ENCODE data around the gene METRN. TPM values are rescaled to one million over a fixed set of nuclear protein-coding genes. Genes with fewer than 3 reads are reported as not detected.
"Not testable (repeated sequence)": the region's sequence is repeated elsewhere in the genome, so short reads cannot be mapped to it uniquely, and the experiment has no call there.

METRN gene
- total RNA-seq, 1 donor from 2014 or later: 85.7 TPM

- not testable (repeated sequence) for DNase-seq (ENCODE audit: low spot score)
Measured at GRCh38 chr16:691242-691641, 23.7 kb upstream of the METRN start.

- no peak for DNase-seq (ENCODE audit: low spot score)
Measured at GRCh38 chr16:692356-693108, 22.4 kb upstream of the METRN start.

- no peak for DNase-seq (ENCODE audit: low spot score)
Measured at GRCh38 chr16:693364-693763, 21.6 kb upstream of the METRN start.

- no peak for DNase-seq (ENCODE audit: low spot score)
Measured at GRCh38 chr16:693766-694165, 21.2 kb upstream of the METRN start.

GRCh38 chr16:694187-694862 lies 20.6 kb upstream of the METRN start:
- no peak for DNase-seq (ENCODE audit: low spot score)

GRCh38 chr16:694863-695354 lies 20.0 kb upstream of the METRN start:
- no peak for DNase-seq (ENCODE audit: low spot score)

- no peak for DNase-seq (ENCODE audit: low spot score)
Measured at GRCh38 chr16:695355-696089, 19.4 kb upstream of the METRN start.

- DNase-seq (ENCODE audit: low spot score): no peak
Measured at GRCh38 chr16:698911-699671, 15.8 kb upstream of the METRN start.

GRCh38 chr16:700684-701584 lies 14.0 kb upstream of the METRN start:
- no peak for DNase-seq (ENCODE audit: low spot score)

- no peak for DNase-seq (ENCODE audit: low spot score)
Measured at GRCh38 chr16:702341-702740, 12.6 kb upstream of the METRN start.

GRCh38 chr16:703406-703805 lies 11.5 kb upstream of the METRN start:
- no peak for DNase-seq (ENCODE audit: low spot score)

- no peak for DNase-seq (ENCODE audit: low spot score)
Measured at GRCh38 chr16:704047-704446, 10.9 kb upstream of the METRN start.

GRCh38 chr16:704552-705380 lies 10.2 kb upstream of the METRN start:
- no peak for DNase-seq (ENCODE audit: low spot score)

GRCh38 chr16:705431-706188 lies 9.3 kb upstream of the METRN start, which contains the start of gene FBXL16:
FBXL16 (minus strand) TSS chr16:705801; CDS start chr16:697405, 8,396 bp downstream.
- no peak for DNase-seq (ENCODE audit: low spot score)

GRCh38 chr16:706189-707061 lies 8.5 kb upstream of the METRN start:
- no peak for DNase-seq (ENCODE audit: low spot score)

- no peak for DNase-seq (ENCODE audit: low spot score)
Measured at GRCh38 chr16:707062-707538, 7.8 kb upstream of the METRN start.

GRCh38 chr16:708019-708418 lies 6.9 kb upstream of the METRN start:
- no peak for DNase-seq (ENCODE audit: low spot score)

- no peak for DNase-seq (ENCODE audit: low spot score)
Measured at GRCh38 chr16:708959-709358, 6.0 kb upstream of the METRN start.

All from umbilical cord (tissue), 2 donors.